Mucosa of stomach (tissue), 1 donor: ENCODE results near the gene SLCO3A1.

Experiments
- H3K27me3 ChIP-seq: one replicate; pipeline ENCODE4 v1.7.0; 2013; ENCODE audit warnings: mild to moderate bottlenecking, low read length; ENCODE audit not compliant: control insufficient read depth, insufficient read depth
- H3K36me3 ChIP-seq: one replicate; pipeline ENCODE4 v1.7.0; 2013; ENCODE audit warnings: low read length; ENCODE audit not compliant: control insufficient read depth, insufficient read depth
- H3K4me1 ChIP-seq: one replicate; pipeline ENCODE4 v1.7.0; 2013; ENCODE audit warnings: mild to moderate bottlenecking, low read length; ENCODE audit not compliant: control insufficient read depth, insufficient read depth
- H3K4me3 ChIP-seq: one replicate; pipeline ENCODE4 v1.7.0; 2013; ENCODE audit warnings: low read length
- H3K9ac ChIP-seq: one replicate; pipeline ENCODE4 v1.7.0; 2013; ENCODE audit warnings: mild to moderate bottlenecking, low read length, moderate library complexity
- H3K9me3 ChIP-seq: one replicate; pipeline ENCODE4 v1.7.0; 2013; ENCODE audit warnings: mild to moderate bottlenecking, low read length, moderate library complexity; ENCODE audit not compliant: control insufficient read depth
- donor health status: Pancreatic carcinoma.

SLCO3A1 gene

DNA sequence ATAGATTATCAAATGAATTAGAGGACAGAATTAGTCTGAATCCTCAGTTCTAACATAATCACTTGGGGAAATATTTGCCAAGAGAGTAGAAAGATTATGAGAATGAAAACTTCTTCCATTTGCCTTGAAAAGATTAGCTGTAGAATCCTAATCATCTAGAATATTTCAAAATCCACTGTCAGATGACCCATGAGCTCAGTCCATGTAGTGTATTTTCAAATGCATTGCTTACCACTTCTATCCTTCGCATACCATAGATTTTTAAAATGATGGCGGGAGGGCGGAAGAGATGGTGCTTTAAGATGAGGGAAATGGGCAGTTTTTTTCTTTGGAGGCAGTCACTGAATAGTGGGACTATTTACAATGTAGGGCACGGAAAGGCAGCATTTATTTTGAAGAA lies 136.3 kb downstream of the SLCO3A1 start:
- no peaks in the 10 kb centered on the region for H3K36me3 ChIP-seq
- H3K4me1 ChIP-seq = no peaks in the 10 kb centered on the region
- no peak overlapping the region for H3K9ac ChIP-seq
- H3K4me3 ChIP-seq = no peak overlapping the region
- H3K27me3 ChIP-seq = no peaks in the 10 kb centered on the region
- no peaks in the 10 kb centered on the region for H3K9me3 ChIP-seq

DNA sequence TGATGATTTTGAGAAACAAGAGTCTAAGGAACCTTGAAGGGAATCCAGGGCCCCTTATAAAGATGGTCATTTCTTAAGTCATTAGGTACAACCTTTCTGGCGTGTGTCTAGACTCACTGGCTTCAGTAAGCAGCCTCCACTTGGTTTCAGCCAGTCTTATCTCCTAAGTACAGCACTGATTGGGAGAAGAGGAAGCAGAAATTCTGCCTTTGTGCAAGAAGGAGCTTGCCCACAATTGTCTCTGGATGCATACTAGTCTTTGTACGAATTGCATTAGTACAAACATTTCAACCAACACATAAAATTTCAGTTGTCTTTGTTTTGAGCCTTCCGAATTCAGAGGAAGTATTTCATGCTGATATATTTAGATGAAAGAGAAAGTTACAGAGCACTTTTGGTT lies 139.4 kb downstream of the SLCO3A1 start:
- no peaks in the 10 kb centered on the region for H3K9me3 ChIP-seq
- no peaks in the 10 kb centered on the region for H3K36me3 ChIP-seq
- no peak overlapping the region for H3K9ac ChIP-seq

DNA sequence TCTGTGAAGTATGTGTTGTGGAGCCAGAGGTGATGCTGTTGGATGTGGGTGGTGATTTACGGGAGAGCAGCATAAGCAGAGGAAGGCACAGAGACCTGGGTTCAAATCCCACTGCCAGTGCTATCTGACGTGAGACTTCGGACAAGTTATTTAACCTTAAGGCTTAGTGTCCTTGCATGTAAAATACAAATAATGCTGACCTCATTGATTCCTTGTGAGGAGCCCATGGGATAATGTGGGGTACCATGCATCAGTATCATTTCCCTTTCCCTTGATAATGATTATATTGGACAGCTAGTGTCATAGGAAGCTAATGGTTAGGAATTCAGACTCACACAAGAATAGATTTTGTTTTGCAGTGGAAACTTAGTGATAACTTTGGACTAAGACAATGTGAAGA lies 141.6 kb downstream of the SLCO3A1 start:
- H3K9me3 ChIP-seq = no peaks in the 10 kb centered on the region
- no peak overlapping the region for H3K4me3 ChIP-seq
- H3K9ac ChIP-seq = no peak overlapping the region
- no peaks in the 10 kb centered on the region for H3K27me3 ChIP-seq
- no peaks in the 10 kb centered on the region for H3K4me1 ChIP-seq
- H3K36me3 ChIP-seq = no peaks in the 10 kb centered on the region

More for the DNA sequence above, 139.4 kb downstream of the SLCO3A1 start:
- Histone ChIP-seq H3K4me3 (no peak overlapping the region), H3K27me3 (no peaks in the 10 kb centered on the region), H3K4me1 (no peaks in the 10 kb centered on the region)

DNA sequence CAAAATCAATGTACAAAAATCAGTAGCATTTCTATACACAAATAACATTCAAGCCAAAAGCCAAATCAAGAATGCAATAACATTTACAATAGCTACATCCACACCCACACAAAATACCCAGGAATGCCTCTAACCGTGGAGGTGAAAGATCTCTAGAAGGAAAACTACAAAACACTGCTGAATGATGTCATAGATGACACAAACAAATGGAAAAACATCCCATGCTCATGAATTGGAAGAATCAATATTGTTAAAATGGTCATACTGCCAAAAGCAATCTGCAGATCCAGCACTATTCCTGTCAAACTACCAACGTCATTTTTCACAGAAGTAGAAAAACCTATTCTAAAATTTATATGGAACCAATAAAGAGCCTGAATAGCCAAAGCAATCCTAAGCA lies 143.7 kb downstream of the SLCO3A1 start:
- no peaks in the 10 kb centered on the region for H3K27me3 ChIP-seq
- H3K9me3 ChIP-seq = no peaks in the 10 kb centered on the region
- H3K4me1 ChIP-seq = no peaks in the 10 kb centered on the region
- H3K36me3 ChIP-seq = no peaks in the 10 kb centered on the region
- no peak overlapping the region for H3K4me3 ChIP-seq
- H3K9ac ChIP-seq = no peak overlapping the region

DNA sequence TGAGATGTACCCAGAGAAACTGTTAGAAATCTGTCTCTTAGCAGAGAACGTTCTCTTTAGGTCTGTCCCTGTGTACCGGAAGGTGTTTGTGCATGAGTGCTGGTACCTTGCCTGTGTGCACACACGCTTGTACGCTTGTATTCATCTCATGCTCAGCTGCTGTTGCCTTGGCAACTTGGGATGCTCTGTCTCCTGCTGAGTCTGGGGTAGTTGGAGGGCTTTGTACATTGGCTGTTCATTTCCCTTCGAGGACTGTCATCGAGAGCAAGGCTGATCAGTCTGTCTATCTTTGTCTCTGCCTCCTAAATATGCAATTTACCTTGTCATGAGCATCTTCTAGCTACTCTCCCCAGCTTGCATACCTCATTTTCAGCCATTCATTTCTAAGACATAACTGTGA lies 147.2 kb downstream of the SLCO3A1 start:
- Histone ChIP-seq H3K36me3 (no peaks in the 10 kb centered on the region), H3K9me3 (no peaks in the 10 kb centered on the region), H3K4me1 (no peaks in the 10 kb centered on the region), H3K9ac (no peak overlapping the region), H3K4me3 (no peak overlapping the region), H3K27me3 (no peaks in the 10 kb centered on the region)

DNA sequence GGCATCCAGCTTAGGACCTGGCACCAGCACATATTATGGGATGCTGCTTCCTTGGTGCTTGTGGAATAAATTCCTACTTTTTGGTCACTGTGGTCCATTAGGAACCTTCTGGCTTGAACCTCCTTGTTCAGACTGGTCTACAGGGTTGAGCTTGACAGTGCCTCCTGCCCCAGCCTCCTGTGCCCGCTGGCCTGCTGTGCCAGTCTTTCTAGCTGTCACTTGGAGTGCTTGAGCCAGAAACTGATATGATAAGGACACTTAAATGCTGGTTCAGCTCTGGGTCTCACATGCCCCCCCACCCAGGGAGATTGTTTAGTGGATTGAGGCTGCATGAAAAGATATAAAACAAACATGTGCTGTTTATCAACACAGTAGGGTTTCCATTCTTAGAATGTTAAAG lies 147.8 kb downstream of the SLCO3A1 start:
- no peaks in the 10 kb centered on the region for H3K4me1 ChIP-seq
- H3K9ac ChIP-seq = no peak overlapping the region
- H3K36me3 ChIP-seq = no peaks in the 10 kb centered on the region
- H3K9me3 ChIP-seq = no peaks in the 10 kb centered on the region
- H3K27me3 ChIP-seq = no peaks in the 10 kb centered on the region
- H3K4me3 ChIP-seq = no peak overlapping the region

DNA sequence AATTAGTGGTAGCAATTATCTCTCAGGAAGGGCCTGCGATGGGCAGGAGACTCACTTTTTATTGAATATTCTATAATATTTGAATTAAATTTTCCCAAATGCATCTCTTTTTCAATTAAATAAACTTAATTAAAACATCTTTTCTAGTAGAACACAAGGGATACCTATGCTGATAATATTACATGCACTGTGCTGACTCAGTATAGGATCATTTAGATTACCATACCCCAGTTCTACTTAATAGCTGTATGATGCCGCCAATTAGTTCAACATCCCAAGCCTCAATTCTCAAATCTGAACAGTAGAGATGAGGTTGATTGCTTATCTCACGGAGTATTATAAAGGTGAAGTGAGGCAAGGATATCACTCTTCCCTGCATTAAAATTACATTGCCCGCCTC lies 149.2 kb downstream of the SLCO3A1 start:
- no peak overlapping the region for H3K9ac ChIP-seq
- H3K4me1 ChIP-seq = no peaks in the 10 kb centered on the region
- H3K27me3 ChIP-seq = no peaks in the 10 kb centered on the region
- no peaks in the 10 kb centered on the region for H3K36me3 ChIP-seq
- H3K4me3 ChIP-seq = no peak overlapping the region
- H3K9me3 ChIP-seq = no peaks in the 10 kb centered on the region

DNA sequence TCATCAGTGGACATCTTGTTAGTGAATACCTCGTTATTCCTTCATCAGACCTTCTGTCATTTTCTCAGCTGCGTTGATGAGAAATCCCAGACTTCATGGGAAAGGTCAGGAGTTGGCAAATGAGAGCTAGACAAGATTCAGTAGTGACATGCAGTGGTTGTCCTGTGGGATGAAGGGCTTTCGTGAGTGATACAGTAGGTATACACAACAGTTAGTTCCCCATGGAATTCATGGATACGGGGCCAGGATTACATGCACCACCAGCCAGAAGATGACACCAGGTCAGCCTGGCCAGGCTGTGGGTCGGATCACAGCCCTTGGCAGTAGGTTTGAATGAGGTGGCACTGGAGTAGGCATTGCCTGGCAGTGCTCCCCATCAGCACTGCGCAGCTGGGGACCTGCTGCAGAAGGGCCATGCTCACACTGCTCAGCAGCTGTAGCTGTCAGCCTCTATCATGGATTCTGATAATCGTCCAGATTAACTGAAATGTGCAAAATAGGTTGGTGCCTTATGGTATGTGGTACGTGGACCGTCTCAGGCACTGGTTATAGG lies 150.1 kb downstream of the SLCO3A1 start:
- Histone ChIP-seq H3K4me1 (no peaks in the 10 kb centered on the region), H3K36me3 (no peaks in the 10 kb centered on the region), H3K9me3 (no peaks in the 10 kb centered on the region), H3K27me3 (no peaks in the 10 kb centered on the region), H3K9ac (no peak overlapping the region), H3K4me3 (no peak overlapping the region)

DNA sequence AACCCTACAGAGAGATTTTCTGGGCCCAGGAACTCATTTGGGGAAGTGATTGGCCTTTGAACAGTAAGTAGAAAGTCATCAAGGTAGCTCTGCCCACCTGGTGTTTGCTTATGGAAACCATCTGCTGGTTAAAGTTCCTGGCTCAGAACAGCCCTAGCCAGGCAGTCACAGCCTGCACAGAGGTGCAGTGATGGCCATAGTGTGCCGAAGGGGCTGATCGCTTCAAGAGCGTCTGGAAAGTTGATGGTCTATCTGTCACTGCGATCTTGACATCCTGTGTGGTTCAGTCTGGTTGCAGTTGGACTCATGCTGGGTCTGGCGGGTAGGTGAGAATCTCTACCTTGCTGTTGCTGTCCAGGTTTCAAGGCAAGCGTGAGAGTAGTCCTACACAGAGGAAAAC lies 151.6 kb downstream of the SLCO3A1 start:
- H3K9ac ChIP-seq = no peak overlapping the region
- H3K4me3 ChIP-seq = no peak overlapping the region
- no peaks in the 10 kb centered on the region for H3K27me3 ChIP-seq
- peaks cover 3% of the 10 kb centered on the region for H3K4me1 ChIP-seq
- no peaks in the 10 kb centered on the region for H3K36me3 ChIP-seq
- H3K9me3 ChIP-seq = no peaks in the 10 kb centered on the region

DNA sequence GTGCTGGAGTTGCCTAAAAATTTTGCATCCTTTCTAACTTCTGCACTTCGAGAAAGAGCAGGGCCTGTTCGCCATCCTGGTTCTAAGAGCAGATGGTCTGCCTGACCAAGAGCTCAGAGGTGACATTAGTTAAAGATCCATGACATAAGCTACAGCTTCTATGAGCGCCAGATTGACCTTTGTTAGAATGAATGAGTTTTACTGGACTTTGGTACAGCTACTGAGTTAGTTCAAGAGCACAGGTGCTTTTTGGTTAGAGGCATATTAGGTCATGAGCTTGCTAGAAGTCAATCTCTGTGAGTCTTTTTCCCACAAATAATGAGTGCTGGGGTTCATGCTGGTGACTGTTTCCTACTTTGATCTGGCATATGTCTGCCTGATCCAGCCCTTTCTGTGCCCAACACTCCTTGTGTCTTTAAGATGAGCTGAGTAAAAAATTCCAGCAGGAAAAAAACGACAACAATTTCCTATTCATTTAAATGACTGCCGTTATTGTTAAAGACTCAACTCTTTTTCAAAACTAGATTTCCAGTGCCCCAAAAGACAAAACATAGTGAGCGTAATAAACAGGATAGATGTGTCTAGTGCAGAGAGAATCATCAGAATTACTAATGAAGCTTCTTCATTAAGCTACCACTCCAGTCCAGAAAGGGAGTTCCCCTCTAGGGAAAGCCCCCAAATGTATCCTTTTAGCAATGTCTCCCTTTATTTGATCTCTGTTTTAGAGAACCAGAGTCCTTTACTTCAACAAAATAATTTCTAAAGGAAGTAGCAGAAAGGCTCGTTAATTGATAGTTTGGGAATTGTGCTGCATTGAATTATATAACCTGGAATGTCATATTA lies 152.9 kb downstream of the SLCO3A1 start:
- Histone ChIP-seq H3K4me1 (peaks cover 3% of the 10 kb centered on the region), H3K27me3 (no peaks in the 10 kb centered on the region), H3K36me3 (no peaks in the 10 kb centered on the region), H3K9me3 (no peaks in the 10 kb centered on the region), H3K4me3 (no peak overlapping the region), H3K9ac (no peak overlapping the region)

DNA sequence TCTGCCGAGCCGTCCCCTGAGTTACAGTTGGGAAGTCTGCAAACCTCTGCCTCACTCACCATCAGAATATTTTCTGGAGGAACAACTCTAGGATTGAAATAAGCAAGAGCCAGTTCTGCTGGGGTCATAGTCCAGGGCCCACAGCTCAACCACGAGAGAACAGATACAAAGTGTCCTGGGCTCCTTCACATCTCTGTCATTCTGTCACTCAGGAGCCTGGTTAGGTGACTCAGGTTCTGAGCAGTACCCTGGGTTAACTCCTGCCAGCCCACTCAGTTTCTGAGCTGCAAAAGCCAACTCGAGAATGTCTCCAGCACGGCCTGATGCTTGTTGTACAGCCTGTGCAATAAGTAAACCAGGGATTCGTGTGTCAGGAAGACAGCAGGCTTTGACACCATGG lies 155.7 kb downstream of the SLCO3A1 start:
- H3K4me1 ChIP-seq = peaks cover 10% of the 10 kb centered on the region
- no peaks in the 10 kb centered on the region for H3K9me3 ChIP-seq
- H3K27me3 ChIP-seq = no peaks in the 10 kb centered on the region
- H3K36me3 ChIP-seq = no peaks in the 10 kb centered on the region
- H3K4me3 ChIP-seq = no peak overlapping the region
- H3K9ac ChIP-seq = no peak overlapping the region

DNA sequence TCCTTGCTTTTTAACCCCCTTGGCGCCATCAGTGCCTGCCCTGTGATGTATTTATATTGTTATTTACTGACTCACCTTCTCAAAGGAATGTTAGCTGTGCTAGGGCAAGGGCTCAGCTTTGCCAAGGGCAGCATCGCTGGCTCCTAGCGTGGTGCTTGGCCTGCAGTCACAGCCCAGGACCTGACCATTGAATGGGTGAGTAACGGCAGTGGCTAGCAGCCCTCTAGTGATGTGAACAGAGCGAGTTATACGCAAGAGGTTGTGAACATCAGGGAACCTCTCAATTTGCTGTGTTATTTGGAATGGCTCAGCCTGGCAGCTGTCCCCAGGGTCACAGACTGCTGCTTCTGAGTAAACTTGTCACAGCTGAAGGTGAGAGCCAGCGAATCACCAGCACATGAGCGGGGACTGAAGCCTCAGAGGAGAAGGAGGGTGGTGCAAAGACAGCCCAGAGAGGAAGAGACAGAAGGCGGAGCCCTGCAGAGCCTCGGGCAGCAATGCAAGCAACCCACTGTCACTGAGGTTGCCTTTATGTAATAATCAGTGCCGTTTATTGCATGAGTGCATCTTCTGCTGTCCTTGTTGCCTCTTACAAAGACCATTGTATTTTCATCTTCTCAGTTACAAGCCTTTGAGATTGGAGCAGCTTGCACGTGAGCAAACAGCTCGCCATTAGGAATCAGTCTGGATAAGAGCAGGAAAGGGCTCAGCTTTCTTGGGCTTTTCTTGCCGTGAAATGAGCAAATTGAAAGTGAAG lies 158.3 kb downstream of the SLCO3A1 start:
- Histone ChIP-seq H3K4me3 (no peak overlapping the region), H3K9me3 (no peaks in the 10 kb centered on the region), H3K36me3 (no peaks in the 10 kb centered on the region), H3K27me3 (no peaks in the 10 kb centered on the region), H3K9ac (no peak overlapping the region), H3K4me1 (peaks cover 10% of the 10 kb centered on the region)
